Thyroid gland (tissue), 4 donors: ENCODE results near the gene SLC26A3.

Experiments
- CTCF ChIP-seq, 6 experiments: fragments of 200-600 bp in 3 of 6; fragments of 450-650 bp in 3 of 6; sonication (generic) in 3 of 6; IDR thresholded peaks; one replicate each; pipeline ENCODE4 v1.5.1; 2016 to 2019; ENCODE audit warnings: antibody characterized with exemption in 6 of 6, mild to moderate bottlenecking in 2 of 6, inconsistent platforms in 1 of 6, moderate library complexity in 1 of 6
- POLR2A ChIP-seq, 2 donors: fragments of 450-650 bp; IDR thresholded peaks; one replicate each; pipeline ENCODE4 v1.6.1; 2017; ENCODE audit warnings: antibody characterized with exemption in 2 of 2, mild to moderate bottlenecking in 2 of 2, moderate library complexity in 1 of 2

GRCh38 chr7:107788216-107788615 lies 14.8 kb downstream of the SLC26A3 start:
- TF ChIP-seq CTCF (IDR thresholded peaks at IDR 0.05) (no peak), POLR2A (IDR thresholded peaks at IDR 0.05) (no peak)
